Activated gamma-delta T cell treated with anti-CD3 and anti-CD28 coated beads, Interleukin-2, amount 50 U/mL, for 16 hours (primary cell): ENCODE data around the gene IFFO2.

Experiments
- DNase-seq: peaks from one replicate; pipeline ENCODE4 v3.0.0-alpha.2; 2020; ENCODE audit warnings: low read depth

Gene IFFO2

DNA sequence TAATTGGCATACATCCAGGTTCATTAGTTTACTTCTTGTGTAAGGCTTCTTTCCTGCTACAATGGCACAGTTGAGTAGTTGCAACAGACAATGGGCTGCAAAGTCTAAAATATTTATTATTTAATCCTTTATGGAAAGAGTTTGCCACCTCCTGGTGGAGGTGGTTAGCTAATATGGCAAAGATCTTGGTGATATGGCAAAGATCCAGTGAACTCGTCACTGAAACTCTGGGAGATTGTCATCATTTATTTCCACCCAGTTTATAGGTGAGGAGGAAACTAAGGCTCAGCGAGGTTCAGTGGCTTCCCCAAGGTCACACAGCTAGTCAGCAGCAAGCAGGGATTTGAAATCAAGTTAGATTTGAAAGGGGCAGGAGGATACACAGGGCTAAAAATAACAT lies 16.1 kb upstream of the IFFO2 start:
- no peak for DNase-seq

- no peak for DNase-seq
Observed at GRCh38 chr1:18970762-18971161, 14.3 kb upstream of the IFFO2 start.

DNA sequence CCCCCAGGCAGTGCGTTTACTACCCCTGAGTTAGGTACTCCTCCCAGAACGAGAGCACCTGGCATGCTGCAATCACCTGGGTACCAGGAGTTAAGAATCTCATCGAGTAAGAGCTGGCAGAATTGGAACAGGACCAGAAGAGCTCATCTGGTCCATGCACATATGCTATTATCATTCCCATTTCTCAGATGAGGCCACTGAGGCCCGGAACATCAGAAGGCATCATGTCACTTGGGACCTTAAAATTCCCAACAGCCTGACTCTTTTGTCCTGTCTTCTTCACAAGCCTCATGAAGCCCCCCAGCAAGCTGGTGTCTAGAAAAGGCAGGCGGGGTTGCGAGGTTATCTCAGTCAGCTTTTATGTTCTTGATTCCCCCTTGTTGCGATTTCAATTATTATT lies 13.9 kb upstream of the IFFO2 start:
- DNase-seq = no peak

GRCh38 chr1:18967066-18967690 lies 10.7 kb upstream of the IFFO2 start:
- no peak for DNase-seq

GRCh38 chr1:18965206-18966173 lies 9.0 kb upstream of the IFFO2 start:
- no peak for DNase-seq

DNA sequence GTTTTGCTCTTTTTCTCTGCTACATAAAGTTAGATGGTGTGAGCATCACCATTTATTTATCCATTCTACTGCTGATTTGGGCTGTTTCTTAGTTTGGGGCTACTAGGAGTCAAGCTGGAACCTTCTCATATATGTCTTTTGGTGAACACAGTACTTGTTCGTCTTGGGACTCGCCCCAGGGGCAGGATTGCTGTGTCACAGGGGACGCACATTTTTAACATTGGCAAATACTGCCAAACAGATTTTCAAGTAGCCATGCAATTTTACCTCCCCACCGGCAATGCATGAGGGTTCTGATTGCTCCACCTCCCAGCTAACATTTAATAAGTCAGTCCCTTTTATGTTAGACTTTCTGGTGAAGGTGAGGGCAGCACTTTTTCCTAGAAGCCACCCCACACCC lies 7.5 kb upstream of the IFFO2 start:
- DNase-seq = no peak

DNA sequence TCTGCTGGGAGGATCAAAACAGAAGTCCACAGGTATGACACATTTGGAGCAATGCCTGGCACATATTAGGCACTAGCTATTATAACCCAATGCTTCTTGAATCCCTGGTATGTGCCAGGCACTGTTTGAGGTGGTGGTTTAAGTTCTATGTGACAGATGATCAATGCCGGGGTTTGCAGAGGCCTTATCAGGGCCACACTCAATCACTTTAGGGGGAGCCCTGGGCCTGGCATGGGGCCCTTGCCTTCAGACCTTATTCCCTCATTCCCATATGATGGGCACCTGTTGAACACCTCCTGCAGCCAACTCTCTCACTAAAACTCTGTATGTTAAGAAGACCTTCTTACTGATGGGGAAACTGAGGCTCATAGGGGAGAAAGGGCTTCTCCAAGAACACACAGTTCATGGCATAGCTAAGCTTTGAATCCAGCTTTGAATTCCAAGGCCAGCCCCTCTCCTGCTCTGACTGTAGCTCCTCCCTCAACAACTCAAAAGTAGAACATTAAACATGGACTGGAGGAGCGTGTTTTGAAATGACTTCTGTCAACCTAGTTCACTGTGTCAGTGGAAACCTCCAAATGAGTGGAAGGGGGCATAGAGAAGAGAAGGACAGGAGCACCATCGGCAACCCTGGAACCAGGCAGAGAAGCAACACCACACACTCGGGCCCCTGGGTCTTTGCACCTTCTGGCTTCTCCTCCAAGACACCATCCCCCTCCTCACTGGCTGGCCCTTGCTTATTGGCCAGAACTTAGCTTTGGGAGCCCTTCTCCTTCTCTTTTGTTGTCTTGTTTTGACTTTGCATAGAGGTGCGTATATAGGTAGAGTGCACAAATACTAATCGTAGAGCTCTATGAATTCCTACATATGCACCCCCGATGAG lies 6.6 kb upstream of the IFFO2 start:
- DNase-seq = no peak

DNA sequence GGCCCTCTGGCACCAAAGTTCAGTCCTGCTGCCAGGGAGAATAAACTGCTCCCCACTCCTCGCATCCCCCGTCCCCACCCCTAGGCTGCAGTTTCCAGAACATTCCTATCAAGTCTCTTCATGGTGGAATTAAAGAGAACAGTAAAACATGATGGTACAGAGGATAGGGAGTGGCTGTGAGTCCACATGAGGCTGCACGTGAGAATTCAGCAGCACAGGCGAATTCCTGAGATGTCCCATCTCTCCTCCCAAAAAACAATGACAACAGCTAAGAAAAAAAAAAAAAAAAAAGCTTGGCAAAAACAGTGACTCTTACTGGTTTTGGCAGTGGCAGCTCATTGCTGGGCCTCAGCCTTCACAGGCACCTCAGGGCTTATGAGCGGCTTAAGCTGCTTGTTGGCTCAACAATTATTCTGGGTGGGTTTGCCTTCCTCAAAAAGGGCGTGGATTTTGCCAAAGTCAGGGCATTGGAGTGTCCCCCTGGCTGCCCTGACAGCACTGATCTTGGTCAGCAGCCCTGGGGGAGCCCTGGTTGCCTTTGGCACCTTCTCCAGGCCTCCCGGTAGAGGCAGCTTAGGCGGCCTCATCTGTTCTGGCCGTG lies 5.7 kb upstream of the IFFO2 start:
- DNase-seq = no peak

- no peak for DNase-seq
Observed at GRCh38 chr1:18960821-18961220, 4.3 kb upstream of the IFFO2 start.

- DNase-seq = no peak
Observed at GRCh38 chr1:18960409-18960808, 3.9 kb upstream of the IFFO2 start.

DNA sequence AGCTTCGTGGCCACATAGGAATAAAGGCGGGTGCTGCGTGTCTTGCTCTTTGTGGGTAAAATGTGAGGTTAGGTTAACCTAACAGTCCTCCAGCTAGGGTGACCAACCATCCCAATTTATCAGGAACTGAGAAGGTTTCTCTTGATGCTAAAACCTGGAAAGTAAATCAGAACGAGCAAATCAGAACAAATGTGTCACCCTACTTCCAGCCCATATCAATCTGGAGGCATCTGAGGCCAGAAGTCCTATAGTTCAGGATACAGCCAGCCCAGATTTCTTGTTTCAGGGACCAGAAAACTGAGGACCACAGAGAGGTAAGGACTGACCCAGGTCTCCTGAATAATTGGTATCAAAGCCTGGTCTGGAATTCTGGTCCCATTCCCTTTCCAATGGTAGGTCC lies 3.1 kb upstream of the IFFO2 start:
- no peak for DNase-seq

DNA sequence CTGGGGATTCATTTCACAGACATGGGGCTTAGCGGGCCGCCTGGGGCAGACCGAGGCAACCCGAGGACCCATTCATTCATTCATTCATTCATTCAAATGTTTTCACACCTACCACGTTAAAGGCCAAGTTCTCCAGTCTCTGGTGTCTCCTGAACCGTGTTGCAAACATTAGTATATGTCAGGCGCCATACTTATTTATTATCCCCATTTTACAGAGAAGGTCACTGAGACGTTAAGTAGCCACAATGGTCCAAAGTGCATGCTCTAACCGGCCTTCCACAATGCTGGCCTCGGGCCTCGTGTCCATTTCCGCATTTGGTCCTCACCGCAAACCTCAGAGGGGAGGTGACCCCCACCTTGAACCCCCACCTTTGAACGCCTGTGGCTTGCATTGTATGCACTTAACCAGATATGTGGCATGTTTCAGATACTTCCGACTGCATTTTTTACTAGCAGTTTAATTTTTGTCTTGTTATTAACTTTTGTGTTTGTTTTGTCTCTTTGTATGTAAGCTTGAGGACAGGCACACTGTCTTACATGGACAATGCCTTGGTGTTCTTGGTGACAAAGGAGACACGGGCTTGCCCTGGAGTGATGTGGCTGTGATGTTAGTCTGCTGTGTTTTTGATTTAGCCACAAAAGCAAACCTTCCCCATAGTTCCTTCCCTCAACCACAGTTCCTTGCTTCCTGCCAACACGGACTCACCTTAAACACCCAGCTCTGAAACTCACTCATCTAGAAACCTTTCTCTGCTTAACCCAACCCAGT lies 1.2 kb upstream of the IFFO2 start:
- no peak for DNase-seq

DNA sequence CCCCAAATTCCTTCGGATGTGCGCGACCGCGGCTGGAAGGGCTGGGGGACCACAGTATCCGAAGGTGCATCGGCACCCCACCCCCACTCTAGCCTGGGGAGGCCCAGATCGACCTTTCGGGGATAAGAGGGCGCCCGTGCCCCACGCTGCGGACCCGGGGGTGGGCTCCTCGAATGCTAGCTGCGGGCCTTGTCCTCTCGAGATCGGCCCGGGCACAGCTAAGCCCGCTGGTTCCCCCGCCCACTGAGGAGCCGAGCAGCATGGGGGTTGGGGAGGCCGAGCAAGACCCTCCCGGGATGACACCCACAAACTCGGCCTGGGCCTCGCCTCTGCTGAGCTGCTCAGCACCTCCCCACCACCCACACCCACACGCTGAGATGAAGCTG lies 653 bp upstream of the IFFO2 start:
- no peak for DNase-seq

GRCh38 chr1:18955441-18956192 lies 859 bp downstream of the IFFO2 start:
- peak; percentile 31 for DNase-seq

DNA sequence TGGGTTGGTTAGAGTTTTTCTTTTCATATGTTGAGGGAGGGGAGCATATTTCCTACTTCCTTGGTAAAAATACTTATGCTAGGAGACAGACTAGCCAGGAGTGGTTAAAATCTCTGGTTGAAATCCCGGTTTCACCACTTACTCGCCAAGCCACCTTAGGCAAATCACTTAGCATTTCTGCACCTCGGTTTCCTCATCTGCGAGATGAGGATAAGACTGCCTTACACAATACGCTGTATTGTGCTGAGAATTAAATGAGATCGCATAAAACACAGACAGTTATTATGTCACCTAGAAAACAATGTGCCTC lies 1.4 kb downstream of the IFFO2 start:
- no peak for DNase-seq

- no peak for DNase-seq
Observed at GRCh38 chr1:18954270-18955071, 2.0 kb downstream of the IFFO2 start.

DNA sequence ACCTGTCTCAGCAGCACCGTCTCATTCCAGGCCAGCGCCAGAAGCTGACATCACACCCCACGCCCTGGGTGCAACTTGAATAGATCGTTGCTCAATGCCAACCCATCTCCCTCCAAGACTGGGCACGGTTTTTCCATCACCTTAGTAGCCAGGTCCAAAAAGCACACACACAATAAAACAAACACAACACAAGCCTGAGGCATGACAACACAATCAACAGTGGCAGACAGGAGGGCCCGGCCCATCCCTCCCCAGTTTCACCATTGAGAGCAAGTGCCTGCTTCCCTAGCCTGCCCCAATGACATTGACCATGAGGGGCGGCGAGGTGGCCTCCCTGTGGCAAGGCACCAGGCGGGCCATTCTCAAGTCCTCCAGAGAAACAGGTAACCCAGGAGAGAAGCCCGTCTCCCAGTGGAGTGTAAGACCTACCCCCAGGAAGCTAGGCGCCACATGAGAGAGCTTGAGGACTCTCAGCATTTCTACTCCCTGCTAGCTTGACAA lies 2.7 kb downstream of the IFFO2 start:
- DNase-seq = no peak

DNA sequence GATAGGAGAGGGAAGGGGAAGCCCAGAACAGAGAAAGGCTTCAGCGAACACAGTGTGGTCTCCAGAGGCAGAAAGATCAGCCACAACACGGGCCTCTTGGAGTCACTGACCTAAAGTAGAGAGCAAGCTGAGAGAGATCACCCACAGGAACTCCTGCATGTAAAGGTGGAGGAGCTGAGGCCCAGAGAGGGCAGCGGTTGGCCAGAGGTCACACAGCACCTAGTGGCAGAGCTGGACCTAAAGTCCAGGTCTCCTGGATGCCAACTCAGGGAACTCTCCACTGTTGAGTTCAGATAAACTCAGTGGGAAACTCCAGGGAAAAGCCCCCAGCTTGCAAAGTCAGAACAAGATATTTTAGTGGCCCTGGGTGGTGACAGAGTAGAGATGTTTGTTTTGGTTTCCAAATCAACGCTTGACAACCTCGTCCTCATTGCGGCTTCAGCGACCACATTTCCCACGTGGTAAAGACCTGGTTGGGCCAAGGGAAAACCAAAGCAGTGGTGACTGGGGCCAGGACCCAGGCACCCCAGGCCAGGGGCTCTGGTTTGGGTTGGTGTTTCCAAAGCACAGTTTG lies 4.6 kb downstream of the IFFO2 start:
- peak; percentile 66 for DNase-seq

DNA sequence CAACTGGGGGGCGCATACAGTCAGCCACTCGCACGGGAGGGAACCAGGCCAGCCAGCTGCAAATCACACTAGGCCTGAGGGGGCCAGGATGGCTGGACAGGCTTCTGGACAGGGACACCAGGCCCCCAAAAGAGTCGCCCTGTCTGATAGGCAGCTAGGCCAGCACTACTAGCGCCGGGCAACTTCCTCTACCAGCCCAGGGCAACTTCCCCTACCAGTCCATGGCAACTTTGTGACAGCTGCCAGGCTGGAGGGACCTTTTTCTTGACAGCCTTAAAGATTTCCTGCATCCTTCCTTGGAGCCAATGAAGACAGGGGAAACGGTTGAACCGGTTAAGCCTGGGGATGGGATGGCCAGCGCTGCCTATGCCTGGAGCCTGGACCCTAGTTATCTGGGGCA lies 5.1 kb downstream of the IFFO2 start:
- no peak for DNase-seq
